ENCODE results near the gene TSPAN31. TPM values are rescaled to one million over a fixed set of nuclear protein-coding genes. Genes with fewer than 3 reads are reported as not detected.
"Not testable (repeated sequence)": the region's sequence is repeated elsewhere in the genome, so short reads cannot be mapped to it uniquely, and the experiment has no call there.

Gene TSPAN31
- polyA plus RNA-seq, 1 donor, result 40.9 TPM

- DNase-seq (ENCODE audit: low read depth), result no peak
These were observed 21.0 kb downstream of the TSPAN31 start for GRCh38 chr12:57765698-57766463.

GRCh38 chr12:57766464-57767304 is 21.8 kb downstream of the TSPAN31 start, which contains the start of gene CYP27B1:
TSS of gene CYP27B1 (minus strand) at chr12:57767078. CDS start at chr12:57767041, 37 bp downstream.
- no peak for DNase-seq (ENCODE audit: low read depth)

- no peak for DNase-seq (ENCODE audit: low read depth)
These were observed 22.5 kb downstream of the TSPAN31 start for GRCh38 chr12:57767305-57767698.

- DNase-seq (ENCODE audit: low read depth), result no peak
These were observed 23.0 kb downstream of the TSPAN31 start for GRCh38 chr12:57767876-57768275.

- DNase-seq (ENCODE audit: low read depth), result no peak
These were observed 24.8 kb downstream of the TSPAN31 start for GRCh38 chr12:57769594-57769993.

GRCh38 chr12:57770734-57771133 is 25.9 kb downstream of the TSPAN31 start:
- DNase-seq (ENCODE audit: low read depth), result no peak

GRCh38 chr12:57771236-57771872 is 26.5 kb downstream of the TSPAN31 start:
- DNase-seq (ENCODE audit: low read depth), result peak; percentile 89

- peak; percentile 94 for DNase-seq (ENCODE audit: low read depth)
These were observed 27.1 kb downstream of the TSPAN31 start, which contains the start of gene METTL1 for GRCh38 chr12:57771873-57772428. TSS of gene METTL1 (minus strand) at chr12:57772105. CDS start at chr12:57772083, 22 bp downstream.

- DNase-seq (ENCODE audit: low read depth), result no peak
These were observed 27.8 kb downstream of the TSPAN31 start, which contains the start of gene EEF1AKMT3 for GRCh38 chr12:57772429-57773322. TSS of gene EEF1AKMT3 (plus strand) at chr12:57772614. CDS start at chr12:57772725, 111 bp downstream.

- DNase-seq (ENCODE audit: low read depth), result not testable (repeated sequence)
These were observed 29.8 kb downstream of the TSPAN31 start for GRCh38 chr12:57774634-57775033.

GRCh38 chr12:57775044-57775443 is 30.2 kb downstream of the TSPAN31 start:
- no peak for DNase-seq (ENCODE audit: low read depth)

GRCh38 chr12:57775563-57776246 is 30.9 kb downstream of the TSPAN31 start:
- DNase-seq (ENCODE audit: low read depth), result no peak

- no peak for DNase-seq (ENCODE audit: low read depth)
These were observed 31.4 kb downstream of the TSPAN31 start for GRCh38 chr12:57776247-57776587.

GRCh38 chr12:57777367-57777766 is 32.5 kb downstream of the TSPAN31 start:
- DNase-seq (ENCODE audit: low read depth), result no peak

- no peak for DNase-seq (ENCODE audit: low read depth)
These were observed 33.1 kb downstream of the TSPAN31 start for GRCh38 chr12:57777911-57778310.

- DNase-seq (ENCODE audit: low read depth), result no peak
These were observed 34.9 kb downstream of the TSPAN31 start for GRCh38 chr12:57779736-57780135.

GRCh38 chr12:57780284-57780897 is 35.6 kb downstream of the TSPAN31 start:
- no peak for DNase-seq (ENCODE audit: low read depth)

- no peak for DNase-seq (ENCODE audit: low read depth)
These were observed 36.4 kb downstream of the TSPAN31 start for GRCh38 chr12:57781244-57781643.

GRCh38 chr12:57781801-57782200 is 37.0 kb downstream of the TSPAN31 start:
- DNase-seq (ENCODE audit: low read depth), result no peak

GRCh38 chr12:57782243-57782607 is 37.4 kb downstream of the TSPAN31 start:
- DNase-seq (ENCODE audit: low read depth), result no peak
